Stimulated activated CD4-positive, alpha-beta T cell treated with anti-CD3 and anti-CD28 coated beads, Interleukin-1b, Interleukin-23, amount 100 ng/mL, for 4 hours (primary cell): ENCODE measurements around the gene C14orf119.

ENCODE experiments used
- DNase-seq, 2 donors: peaks; one replicate each; pipeline ENCODE4 v3.0.0-alpha.2; 2020; ENCODE audit warnings: low read depth in 2 of 2

The C14orf119 gene

GRCh38 chr14:23060536-23061260 is 34.6 kb upstream of the C14orf119 start:
- DNase-seq, result no peak

- no peak for DNase-seq
Observed at GRCh38 chr14:23062002-23062401, 33.3 kb upstream of the C14orf119 start.

DNA sequence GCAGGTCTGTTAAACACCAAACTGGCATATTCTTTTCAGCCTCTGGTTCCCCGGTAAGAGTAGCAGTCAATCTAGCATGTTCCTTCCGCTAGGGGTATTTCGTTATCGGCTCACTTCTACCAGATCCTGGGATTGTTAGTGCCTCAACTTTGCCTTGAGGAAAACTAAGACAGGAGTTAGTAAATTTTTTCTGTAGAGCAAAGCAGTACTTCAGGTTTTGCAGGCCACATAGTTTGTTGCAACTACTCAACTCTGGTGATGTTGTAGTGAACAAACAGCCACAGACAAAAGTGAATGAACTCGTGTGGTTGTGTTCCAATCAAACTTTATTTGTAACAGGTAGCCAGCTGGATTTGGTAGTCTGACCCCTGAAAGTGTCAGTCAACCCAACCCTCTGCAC is 31.7 kb upstream of the C14orf119 start:
- no peak for DNase-seq

DNA sequence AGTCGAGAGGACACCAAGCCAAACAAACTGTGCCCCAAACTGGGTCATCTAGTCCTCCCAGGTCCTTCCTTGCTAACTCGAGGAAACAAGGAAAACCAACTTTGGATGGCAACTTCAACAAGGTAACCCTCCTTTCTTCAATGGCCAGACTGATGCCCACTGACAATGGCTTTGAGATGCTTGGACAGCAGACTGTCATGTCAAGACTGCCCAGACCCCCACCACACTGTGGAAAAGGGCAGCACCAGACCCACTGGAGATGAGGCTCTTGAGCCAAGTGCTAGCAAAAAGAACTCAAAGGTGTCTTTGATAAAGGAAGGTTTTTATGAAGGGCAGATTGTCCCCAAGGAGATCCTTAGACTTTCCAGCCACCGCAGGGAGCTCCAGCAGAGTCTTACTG is 28.9 kb upstream of the C14orf119 start:
- DNase-seq, result no peak

DNA sequence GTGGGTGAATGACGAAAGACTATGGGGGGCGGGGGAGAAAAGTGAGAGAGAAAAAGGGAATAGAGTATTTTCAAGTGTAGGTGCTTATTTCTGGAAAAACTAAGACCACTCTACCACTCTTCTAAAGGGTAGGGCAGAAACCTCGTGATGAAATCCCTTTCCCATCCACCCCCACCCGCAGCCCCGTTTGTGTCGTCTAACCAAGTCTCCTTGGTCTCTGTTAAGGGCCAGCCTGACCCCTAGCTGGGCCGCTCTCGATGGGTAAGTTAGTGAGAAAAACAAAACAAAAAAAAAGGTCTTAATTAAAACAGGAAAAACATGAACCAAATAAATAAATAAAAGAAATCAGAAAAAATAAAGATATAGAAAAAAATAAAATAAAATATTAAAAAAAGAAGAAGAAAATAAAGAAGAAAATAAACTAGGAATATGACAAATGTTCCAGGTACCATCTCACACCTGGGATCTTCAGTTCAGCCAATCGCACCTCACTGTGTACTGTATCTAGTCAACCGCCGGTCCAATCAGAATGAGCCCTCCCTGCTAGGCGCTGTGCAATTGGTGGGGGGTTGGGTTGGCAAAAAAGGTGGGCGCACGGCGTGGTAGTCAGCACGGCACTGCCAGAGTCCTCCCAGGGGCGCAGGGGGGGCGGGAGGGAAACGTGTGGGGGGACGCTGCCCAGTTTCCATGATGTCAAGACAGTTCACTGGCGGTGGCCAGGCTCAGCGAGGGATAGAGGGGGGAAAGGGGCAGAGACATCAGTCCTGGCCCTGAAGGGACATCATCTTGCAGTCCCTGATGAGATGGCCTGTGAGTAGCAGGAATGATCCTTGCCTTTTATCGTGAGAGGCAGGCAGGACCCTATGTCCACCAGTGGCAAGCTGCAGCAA is 28.2 kb upstream of the C14orf119 start:
- no peak for DNase-seq

GRCh38 chr14:23067847-23068788 is 27.2 kb upstream of the C14orf119 start:
- no peak for DNase-seq

DNA sequence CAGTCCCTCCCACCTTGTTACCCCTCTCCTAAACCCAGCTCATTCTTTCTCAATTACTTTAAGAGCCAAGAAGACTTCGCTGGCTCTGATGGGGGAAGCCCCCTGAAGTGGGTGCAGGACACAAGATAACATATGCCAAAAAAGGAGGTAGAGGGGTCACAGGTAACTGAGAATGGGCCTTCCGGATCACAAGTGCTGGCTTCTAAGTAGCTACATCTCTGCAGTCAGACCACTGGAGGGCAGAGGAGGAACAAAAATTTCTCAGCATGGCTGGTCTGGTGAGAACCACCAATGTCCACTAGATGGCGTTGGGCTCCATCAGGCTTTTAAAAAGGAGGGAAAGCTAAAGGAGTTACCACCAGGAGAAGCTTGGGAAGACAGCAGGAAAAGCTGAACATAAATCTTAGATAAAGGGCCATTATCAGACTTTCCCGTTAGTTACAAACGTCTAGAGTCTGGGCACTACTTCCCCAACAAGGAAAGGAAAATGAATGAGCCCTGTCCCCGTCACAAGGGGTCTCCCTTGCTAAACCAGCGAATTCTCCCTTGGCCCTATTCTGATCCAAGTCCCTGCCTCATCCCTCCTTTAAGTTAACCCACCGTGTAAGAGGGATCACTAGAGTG is 26.4 kb upstream of the C14orf119 start:
- peak; percentile 42 to 67 for DNase-seq

DNA sequence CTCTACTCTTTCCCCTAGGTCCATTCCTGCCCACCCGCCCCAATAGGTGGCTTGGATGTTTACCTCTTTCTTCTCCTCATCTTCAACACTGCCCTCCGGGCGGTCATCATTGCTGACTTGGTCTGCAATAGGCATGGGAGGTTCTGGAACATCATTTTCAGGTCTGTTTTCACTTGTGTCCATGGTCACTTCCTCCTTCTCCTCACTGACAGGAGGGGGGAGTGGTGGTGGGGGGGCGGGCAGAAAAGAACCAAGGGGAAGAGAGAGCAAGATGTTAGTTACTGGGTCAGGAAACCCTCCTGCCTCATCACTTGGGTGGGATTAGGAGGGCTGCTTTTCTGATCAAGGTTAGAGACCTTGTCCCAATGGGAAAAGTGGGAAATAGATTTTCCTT is 25.9 kb upstream of the C14orf119 start:
- no peak for DNase-seq

DNA sequence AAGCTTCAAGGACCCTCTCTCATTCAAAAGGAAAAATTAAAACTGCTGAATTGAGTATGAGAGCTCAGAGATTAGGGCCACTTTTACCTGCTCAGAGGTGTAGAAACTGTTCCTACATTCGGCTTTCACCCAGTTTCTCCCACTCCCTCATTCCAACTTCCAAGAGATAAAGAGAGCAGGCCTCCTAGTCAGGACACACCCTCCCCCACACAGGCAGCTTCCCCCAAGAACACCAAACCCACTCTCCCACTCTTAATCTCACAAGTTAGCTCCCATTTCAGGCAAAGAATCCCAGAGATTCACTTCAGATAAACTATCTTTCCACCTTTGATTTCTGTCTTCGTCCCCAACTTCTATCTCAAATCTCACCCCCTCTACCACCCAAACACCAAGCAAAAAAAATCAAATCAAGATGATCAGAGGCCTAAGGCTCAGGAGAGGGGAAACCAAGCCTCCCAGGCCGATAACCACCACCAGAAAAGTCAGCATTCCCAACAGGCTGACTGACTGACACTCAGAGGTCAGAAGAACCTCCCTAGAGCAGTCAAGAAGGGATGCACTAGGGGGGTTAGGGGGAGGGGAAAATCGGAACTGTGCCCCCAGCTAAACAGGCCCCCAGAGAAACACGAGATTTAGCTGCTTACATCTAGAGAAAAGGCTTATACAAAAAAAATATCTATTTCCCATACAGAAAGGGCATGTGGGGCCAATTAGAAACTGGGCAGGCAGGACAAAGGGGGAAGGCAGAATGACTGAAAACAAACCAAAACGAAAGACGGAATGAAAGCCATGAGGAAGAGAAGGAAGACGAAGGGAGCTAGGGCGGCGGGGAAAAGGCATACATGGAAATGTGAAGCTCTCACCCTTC is 24.8 kb upstream of the C14orf119 start:
- no peak for DNase-seq

- peak; percentile 61 to 63 for DNase-seq
Observed at GRCh38 chr14:23071244-23071920, 23.9 kb upstream of the C14orf119 start.

GRCh38 chr14:23071921-23072539 is 23.3 kb upstream of the C14orf119 start:
- DNase-seq, result no peak

- DNase-seq, result no peak
Observed at GRCh38 chr14:23074906-23075305, 20.4 kb upstream of the C14orf119 start.

DNA sequence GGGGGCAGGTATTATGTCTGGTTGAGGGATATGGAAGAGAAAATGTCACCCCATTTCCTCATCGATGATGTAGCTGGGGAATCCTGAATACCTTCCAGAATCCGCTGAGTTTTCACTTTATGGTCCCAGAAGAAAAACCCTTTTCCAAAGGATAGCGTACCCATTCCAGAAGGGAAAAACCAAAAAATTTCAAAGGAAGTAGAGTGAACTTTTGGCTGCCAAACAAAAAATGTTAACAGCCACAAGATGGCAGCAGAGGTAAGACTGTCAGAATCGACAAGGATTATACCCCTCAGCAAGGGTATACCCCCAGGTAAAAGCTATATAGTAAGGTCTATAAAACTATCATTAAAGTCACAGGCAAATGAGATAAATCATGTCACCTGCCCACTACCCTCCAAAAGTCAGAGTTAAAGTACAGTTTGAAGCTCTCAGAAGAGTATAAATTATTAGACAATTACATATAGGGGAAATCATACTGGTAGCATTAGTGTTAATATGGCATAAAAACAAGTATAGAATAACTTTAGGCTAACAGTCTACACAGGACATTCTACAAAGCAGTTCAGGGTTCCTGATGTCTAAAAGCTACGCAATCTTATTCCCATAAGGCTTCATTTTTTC is 18.4 kb upstream of the C14orf119 start:
- no peak for DNase-seq

DNA sequence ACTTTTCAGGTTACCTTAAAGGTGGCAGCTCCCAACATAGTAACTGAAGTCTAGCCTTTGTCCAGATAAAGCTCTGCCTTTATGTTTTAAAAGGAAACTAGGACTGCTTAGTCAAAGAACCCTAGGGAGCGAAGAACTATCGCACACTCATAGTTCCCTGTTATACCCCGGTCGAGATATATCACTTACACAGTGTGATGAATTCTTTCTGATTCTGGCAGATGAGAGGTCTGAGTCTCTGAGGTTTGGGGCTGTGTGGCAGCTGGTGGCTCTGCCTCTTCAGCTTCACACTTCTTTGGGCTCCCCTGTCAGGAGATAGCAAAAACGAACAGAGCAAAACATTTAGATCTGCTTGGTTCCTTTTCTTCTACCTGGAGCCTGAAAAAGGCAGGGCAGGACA is 17.3 kb upstream of the C14orf119 start:
- DNase-seq, result no peak

DNA sequence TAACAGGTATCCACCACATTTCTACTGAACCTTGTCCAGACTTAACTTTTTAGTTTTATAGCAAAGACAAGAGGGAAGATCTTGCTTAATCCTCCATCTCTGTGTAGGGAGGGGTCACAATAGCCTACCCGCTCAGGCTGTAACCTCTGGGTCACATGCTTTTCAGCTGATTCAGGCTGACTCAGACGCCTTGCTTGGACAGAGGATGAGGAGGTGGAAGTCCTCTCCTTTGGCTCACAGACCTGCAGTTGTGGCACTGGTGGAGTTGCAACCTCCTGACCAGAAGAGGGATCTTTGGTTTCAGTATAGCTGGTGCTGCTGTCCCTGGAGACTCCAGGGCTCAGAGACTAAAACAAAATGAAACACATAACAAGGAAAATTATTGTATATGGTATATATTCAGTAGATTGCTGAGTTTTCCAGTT is 16.6 kb upstream of the C14orf119 start:
- DNase-seq, result no peak

DNA sequence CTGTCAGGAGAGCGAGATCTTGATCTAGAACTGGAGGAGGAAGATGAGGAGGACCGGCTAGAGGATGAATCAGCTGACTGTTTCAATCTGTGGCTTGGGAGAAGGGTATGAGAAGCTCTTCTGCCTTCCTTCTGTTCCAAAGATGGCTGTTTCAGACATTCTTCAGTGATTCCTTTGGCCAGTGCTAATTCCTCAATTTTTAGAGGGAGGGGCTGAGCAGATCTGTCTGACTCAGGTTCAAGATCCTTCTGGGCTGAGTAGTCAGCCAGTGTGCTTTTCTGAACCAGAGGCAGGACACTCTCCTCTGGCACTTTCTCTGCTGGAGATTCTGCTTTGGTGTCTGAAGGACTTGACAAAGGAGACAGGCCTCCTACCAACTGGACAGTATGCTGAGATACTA is 15.6 kb upstream of the C14orf119 start:
- DNase-seq, result no peak

GRCh38 chr14:23080474-23080873 is 14.8 kb upstream of the C14orf119 start:
- DNase-seq, result no peak

- DNase-seq, result no peak
Observed at GRCh38 chr14:23085458-23085857, 9.8 kb upstream of the C14orf119 start.

DNA sequence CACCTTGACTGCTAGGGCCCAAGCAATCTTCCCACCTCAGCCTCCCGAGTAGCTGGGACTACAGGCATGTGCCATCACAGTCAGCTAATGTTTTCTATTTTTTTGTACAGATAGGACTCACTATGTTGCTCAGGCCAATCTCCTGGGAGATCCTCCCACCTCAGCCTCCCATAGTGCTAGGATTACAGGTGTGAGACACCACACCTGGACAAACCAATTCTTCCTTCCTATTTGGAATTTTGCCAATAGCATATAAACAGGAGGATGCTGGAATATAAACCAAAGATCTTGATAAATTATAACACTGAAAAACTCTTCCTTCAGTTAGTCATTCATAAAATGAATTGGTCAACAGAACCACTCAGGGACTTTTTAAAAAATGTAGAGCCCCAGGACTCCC is 8.7 kb upstream of the C14orf119 start:
- DNase-seq, result no peak
